ENCODE data around the gene IQCN.

The IQCN gene

DNA sequence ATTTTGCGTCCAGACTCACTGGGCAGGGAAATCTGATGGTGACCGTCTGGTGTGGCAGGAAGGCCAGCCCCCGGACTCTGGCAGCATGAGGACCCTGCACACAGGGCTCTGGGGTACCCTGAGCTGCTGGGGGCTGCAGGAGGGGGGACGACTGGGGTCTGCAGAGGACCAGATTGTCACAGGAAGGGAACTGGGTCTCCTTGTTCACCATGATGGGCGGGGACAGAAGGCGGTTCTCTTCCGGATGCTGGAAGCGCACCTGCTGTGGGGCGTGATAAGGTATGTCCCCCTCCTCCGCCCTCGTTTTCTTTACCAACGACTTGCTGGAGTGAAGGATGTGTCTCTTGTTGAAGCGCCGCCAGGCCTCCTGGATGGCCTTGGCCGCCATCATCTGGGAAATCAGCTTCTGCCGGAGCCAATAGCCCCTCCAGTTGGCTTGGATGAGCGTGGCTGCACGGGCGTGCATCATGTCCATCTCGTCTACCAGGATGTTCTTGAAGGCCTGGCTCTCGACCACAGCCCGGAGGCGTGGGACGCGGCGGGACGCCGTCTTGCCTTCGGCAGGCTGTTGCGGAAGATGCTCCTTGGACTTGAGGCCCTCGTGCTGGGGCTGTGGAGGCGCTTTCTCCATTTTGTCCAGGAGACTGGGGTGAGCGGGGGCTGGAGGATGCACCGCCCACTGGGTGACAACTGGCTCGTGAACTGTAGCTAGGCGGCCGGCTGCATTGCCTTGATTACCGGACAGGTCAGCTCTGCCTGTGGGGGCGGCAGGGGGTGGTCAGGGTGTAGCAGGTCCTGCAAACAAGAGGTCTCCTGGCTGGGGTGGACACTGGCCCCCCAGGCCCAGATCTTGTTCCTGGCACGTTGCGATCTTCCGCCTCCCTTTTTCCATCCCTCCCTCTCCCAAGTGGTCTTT lies 7.2 kb downstream of the IQCN start:
- TF ChIP-seq ZBTB7A (IDR thresholded peaks at IDR 0.05; ENCODE audit: low read depth): no peak
- TF ChIP-seq, protein P1, sequence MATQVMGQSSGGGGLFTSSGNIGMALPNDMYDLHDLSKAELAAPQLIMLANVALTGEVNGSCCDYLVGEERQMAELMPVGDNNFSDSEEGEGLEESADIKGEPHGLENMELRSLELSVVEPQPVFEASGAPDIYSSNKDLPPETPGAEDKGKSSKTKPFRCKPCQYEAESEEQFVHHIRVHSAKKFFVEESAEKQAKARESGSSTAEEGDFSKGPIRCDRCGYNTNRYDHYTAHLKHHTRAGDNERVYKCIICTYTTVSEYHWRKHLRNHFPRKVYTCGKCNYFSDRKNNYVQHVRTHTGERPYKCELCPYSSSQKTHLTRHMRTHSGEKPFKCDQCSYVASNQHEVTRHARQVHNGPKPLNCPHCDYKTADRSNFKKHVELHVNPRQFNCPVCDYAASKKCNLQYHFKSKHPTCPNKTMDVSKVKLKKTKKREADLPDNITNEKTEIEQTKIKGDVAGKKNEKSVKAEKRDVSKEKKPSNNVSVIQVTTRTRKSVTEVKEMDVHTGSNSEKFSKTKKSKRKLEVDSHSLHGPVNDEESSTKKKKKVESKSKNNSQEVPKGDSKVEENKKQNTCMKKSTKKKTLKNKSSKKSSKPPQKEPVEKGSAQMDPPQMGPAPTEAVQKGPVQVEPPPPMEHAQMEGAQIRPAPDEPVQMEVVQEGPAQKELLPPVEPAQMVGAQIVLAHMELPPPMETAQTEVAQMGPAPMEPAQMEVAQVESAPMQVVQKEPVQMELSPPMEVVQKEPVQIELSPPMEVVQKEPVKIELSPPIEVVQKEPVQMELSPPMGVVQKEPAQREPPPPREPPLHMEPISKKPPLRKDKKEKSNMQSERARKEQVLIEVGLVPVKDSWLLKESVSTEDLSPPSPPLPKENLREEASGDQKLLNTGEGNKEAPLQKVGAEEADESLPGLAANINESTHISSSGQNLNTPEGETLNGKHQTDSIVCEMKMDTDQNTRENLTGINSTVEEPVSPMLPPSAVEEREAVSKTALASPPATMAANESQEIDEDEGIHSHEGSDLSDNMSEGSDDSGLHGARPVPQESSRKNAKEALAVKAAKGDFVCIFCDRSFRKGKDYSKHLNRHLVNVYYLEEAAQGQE (IDR thresholded peaks at IDR 0.05; ENCODE audit: low read depth): no peak
- TF ChIP-seq TCF12 (IDR thresholded peaks at IDR 0.05; ENCODE audit: low read depth): no peak
- TF ChIP-seq CEBPB (IDR thresholded peaks at IDR 0.05): no peak
- TF ChIP-seq, protein P2, sequence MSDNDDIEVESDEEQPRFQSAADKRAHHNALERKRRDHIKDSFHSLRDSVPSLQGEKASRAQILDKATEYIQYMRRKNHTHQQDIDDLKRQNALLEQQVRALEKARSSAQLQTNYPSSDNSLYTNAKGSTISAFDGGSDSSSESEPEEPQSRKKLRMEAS (IDR thresholded peaks at IDR 0.05): no peak
- no peak for TF ChIP-seq FOXM1 (IDR thresholded peaks at IDR 0.05; ENCODE audit: borderline replicate concordance, low read depth)
- no peak for TF ChIP-seq TEAD4 (IDR thresholded peaks at IDR 0.05)
- no peak for TF ChIP-seq EGR1 (IDR thresholded peaks at IDR 0.05)
- no peak for TF ChIP-seq NFIC (IDR thresholded peaks at IDR 0.05)
- no peak for TF ChIP-seq YY1 (IDR thresholded peaks at IDR 0.05; ENCODE audit: low read depth)
- no peak for TF ChIP-seq RAD21 (IDR thresholded peaks at IDR 0.05; ENCODE audit: low read depth)
- TF ChIP-seq CREB1 (IDR thresholded peaks at IDR 0.05; ENCODE audit: low read depth): no peak
- TF ChIP-seq, protein P3, sequence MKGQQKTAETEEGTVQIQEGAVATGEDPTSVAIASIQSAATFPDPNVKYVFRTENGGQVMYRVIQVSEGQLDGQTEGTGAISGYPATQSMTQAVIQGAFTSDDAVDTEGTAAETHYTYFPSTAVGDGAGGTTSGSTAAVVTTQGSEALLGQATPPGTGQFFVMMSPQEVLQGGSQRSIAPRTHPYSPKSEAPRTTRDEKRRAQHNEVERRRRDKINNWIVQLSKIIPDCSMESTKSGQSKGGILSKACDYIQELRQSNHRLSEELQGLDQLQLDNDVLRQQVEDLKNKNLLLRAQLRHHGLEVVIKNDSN (IDR thresholded peaks at IDR 0.05): no peak
- no peak for TF ChIP-seq TAF1 (IDR thresholded peaks at IDR 0.05; ENCODE audit: low read depth)
- TF ChIP-seq EP300 (IDR thresholded peaks at IDR 0.05; ENCODE audit: borderline replicate concordance): no peak

DNA sequence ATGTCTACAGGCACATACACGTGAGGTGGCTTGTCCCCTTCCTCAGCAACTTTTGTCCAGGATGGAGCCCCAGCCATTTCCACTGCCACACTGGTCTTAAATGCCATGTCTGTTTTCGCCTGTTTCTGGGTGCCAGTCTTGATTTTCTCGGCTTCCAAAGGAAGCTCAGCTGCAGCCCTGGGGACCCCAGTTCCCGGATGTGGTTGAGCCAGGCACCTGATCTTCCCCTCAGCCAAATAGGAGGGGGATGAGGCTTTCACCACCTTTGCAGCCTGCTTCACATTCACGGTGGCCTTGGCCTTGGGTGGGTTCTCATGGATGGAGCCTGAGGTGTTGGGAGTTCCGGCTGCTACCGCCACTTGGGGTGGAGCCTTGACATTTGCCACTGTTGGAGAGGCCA lies 8.7 kb downstream of the IQCN start:
- TF ChIP-seq TEAD4 (IDR thresholded peaks at IDR 0.05): no peak
- TF ChIP-seq TCF12 (IDR thresholded peaks at IDR 0.05; ENCODE audit: low read depth): no peak
- TF ChIP-seq EGR1 (IDR thresholded peaks at IDR 0.05): no peak
- TF ChIP-seq RAD21 (IDR thresholded peaks at IDR 0.05; ENCODE audit: low read depth): no peak
- no peak for TF ChIP-seq CEBPB (IDR thresholded peaks at IDR 0.05)
- TF ChIP-seq, protein P3 (IDR thresholded peaks at IDR 0.05): no peak
- TF ChIP-seq EP300 (IDR thresholded peaks at IDR 0.05; ENCODE audit: borderline replicate concordance): no peak
- TF ChIP-seq YY1 (IDR thresholded peaks at IDR 0.05; ENCODE audit: low read depth): no peak
- TF ChIP-seq ZBTB7A (IDR thresholded peaks at IDR 0.05; ENCODE audit: low read depth): no peak
- no peak for TF ChIP-seq CREB1 (IDR thresholded peaks at IDR 0.05; ENCODE audit: low read depth)
- TF ChIP-seq, protein P1 (IDR thresholded peaks at IDR 0.05; ENCODE audit: low read depth): no peak
- TF ChIP-seq TAF1 (IDR thresholded peaks at IDR 0.05; ENCODE audit: low read depth): no peak
- no peak for TF ChIP-seq NFIC (IDR thresholded peaks at IDR 0.05)

DNA sequence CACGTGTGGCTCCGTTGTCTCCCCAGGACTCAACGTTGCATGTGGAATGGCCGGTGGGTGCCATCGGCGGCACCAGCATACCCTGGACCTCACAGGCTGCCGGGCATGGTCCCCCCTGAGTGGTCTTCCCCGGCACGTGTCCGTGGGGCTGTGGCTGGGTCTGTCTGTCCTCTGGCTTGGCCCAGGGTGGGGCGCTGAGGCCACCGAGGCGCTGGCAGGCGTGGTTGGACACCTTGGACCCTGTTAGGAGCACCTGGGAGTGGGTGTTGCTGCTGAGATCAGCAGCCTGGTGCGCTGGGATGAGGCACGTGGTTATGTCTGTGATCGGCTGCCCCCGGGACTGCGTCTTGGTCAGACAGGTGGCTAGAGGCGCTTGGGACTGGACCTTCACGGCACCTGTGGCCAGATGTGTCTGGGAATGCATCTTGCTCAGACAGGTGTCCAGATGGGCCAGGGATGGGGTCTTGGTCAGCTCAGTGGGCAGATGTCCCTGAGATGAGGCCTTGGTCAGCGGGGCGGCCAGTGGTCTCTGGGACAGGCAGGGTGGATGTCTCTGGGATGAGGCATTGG lies 9.2 kb downstream of the IQCN start:
- TF ChIP-seq YY1 (IDR thresholded peaks at IDR 0.05; ENCODE audit: low read depth) (no peak), NFIC (IDR thresholded peaks at IDR 0.05) (no peak), CREB1 (IDR thresholded peaks at IDR 0.05; ENCODE audit: low read depth) (no peak), ZBTB7A (IDR thresholded peaks at IDR 0.05; ENCODE audit: low read depth) (no peak)
- TF ChIP-seq, protein P2 (IDR thresholded peaks at IDR 0.05): no peak
- TF ChIP-seq, protein P1 (IDR thresholded peaks at IDR 0.05; ENCODE audit: low read depth): no peak
- TF ChIP-seq, protein P3 (IDR thresholded peaks at IDR 0.05): no peak
